Hepatocyte (in vitro differentiated cells): Measurements from ENCODE around the gene MCTS1. TPM values are rescaled to one million over a fixed set of nuclear protein-coding genes. Genes with fewer than 3 reads are reported as not detected.

Experiments
- DNase-seq: peaks from one replicate; pipeline ENCODE4 v3.0.0-alpha.2; 2016; ENCODE audit warnings: low spot score
- H2AFZ ChIP-seq: fragments of 200-600 bp; sonication (generic); 2 replicates; pipeline ENCODE4 v1.6.0; 2016; ENCODE audit warnings: antibody characterized with exemption, mild to moderate bottlenecking
- H3K27ac ChIP-seq: fragments of 200-600 bp; sonication (generic); 2 replicates; pipeline ENCODE4 v1.5.1; 2016; ENCODE audit warnings: mild to moderate bottlenecking
- H3K27me3 ChIP-seq: fragments of 200-600 bp; sonication (generic); 2 replicates; pipeline ENCODE4 v1.6.1; 2016
- H3K36me3 ChIP-seq: fragments of 200-600 bp; sonication (generic); replicated peaks from 2 replicates; pipeline ENCODE4 v1.5.1; 2016; ENCODE audit warnings: low read depth; ENCODE audit not compliant: insufficient read depth
- H3K4me1 ChIP-seq: fragments of 200-600 bp; sonication (generic); 2 replicates; pipeline ENCODE4 v1.5.1; 2016; ENCODE audit warnings: mild to moderate bottlenecking, moderate library complexity; ENCODE audit not compliant: insufficient read depth
- H3K4me2 ChIP-seq: fragments of 200-600 bp; sonication (generic); 2 replicates; pipeline ENCODE4 v1.6.0; 2016
- H3K4me3 ChIP-seq: fragments of 200-600 bp; sonication (generic); 2 replicates; pipeline ENCODE4 v1.5.1; 2016; ENCODE audit warnings: mild to moderate bottlenecking
- H3K79me2 ChIP-seq: fragments of 200-600 bp; sonication (generic); 2 replicates; pipeline ENCODE4 v1.6.0; 2017; ENCODE audit warnings: mild to moderate bottlenecking
- H3K9me2 ChIP-seq: fragments of 200-600 bp; sonication (generic); replicated peaks from 2 replicates; pipeline ENCODE4 v1.6.0; 2017; ENCODE audit warnings: mild to moderate bottlenecking; ENCODE audit not compliant: insufficient read depth
- H3K9me3 ChIP-seq: fragments of 200-600 bp; sonication (generic); 2 replicates; pipeline ENCODE4 v1.5.1; 2016; ENCODE audit warnings: low read depth, mild to moderate bottlenecking
- H4K20me1 ChIP-seq: fragments of 200-600 bp; sonication (generic); 2 replicates; pipeline ENCODE4 v1.6.0; 2016; ENCODE audit warnings: mild to moderate bottlenecking; ENCODE audit not compliant: insufficient read depth, poor library complexity, severe bottlenecking
- CTCF ChIP-seq: fragments of 200-600 bp; sonication (generic); IDR thresholded peaks from 2 replicates; pipeline ENCODE4 v1.5.1; 2016; ENCODE audit warnings: antibody characterized with exemption, mild to moderate bottlenecking; ENCODE audit not compliant: poor library complexity
- EZH2 ChIP-seq: fragments of 200-600 bp; sonication (generic); IDR thresholded peaks from 2 replicates; pipeline ENCODE4 v1.6.1; 2016; ENCODE audit warnings: antibody characterized with exemption, mild to moderate bottlenecking, borderline replicate concordance
- EZH2phosphoT487 ChIP-seq: fragments of 200-600 bp; sonication (generic); IDR thresholded peaks from one replicate; pipeline ENCODE4 v1.6.1; 2018; ENCODE audit warnings: antibody characterized with exemption, mild to moderate bottlenecking, low read depth, moderate library complexity; ENCODE audit not compliant: unreplicated experiment, severe bottlenecking
- WGBS: methylation state at CpG from one replicate; pipeline ENCODE4 v1.1.6; 2016; ENCODE audit warnings: low lambda C conversion rate; ENCODE audit errors: missing lambda C conversion rate; 5-methylcytosine and 5-hydroxymethylcytosine counted together
- polyA plus RNA-seq: library from polyadenylated mRNA; unstranded; fragments of >200 nt; fragmentation: Nextera tagmentation; extraction: Ambion mirVana; gene quantifications from 2 replicates; pipeline ENCODE4 v1.2.1, GENCODE V29; 2016
- total RNA-seq: library from RNA; depleted of rRNA; stranded (reverse); fragments of >200 nt; gene quantifications from 2 replicates; pipeline ENCODE4 v1.2.3, GENCODE V29; 2014

The MCTS1 gene
- total and polyA plus RNA-seq, 2 experiments from 2014 or later = 46.0 to 72.6 TPM

GRCh38 chrX:120562569-120562926, 41.4 kb upstream of the MCTS1 start:
- no peaks in the 10 kb centered on the region for H3K9me2 ChIP-seq
- H4K20me1 ChIP-seq = peaks cover 8% of the 10 kb centered on the region
- H3K4me1 ChIP-seq = peaks cover 4% of the 10 kb centered on the region
- DNase-seq = no peak
- no peak for TF ChIP-seq EZH2phosphoT487
- no peak for TF ChIP-seq CTCF
- no peak for TF ChIP-seq EZH2
- no peaks in the 10 kb centered on the region for H3K9me3 ChIP-seq
- peak overlapping the region; percentile 99 for H3K27ac ChIP-seq
- no peak overlapping the region for H2AFZ ChIP-seq
- H3K4me2 ChIP-seq = peak overlapping the region; percentile 76
- H3K4me3 ChIP-seq = no peak overlapping the region
- H3K36me3 ChIP-seq = no peaks in the 10 kb centered on the region
- no peaks in the 10 kb centered on the region for H3K27me3 ChIP-seq
- 78% methylated on average over 2 of the region's 2 CpGs for WGBS
- H3K79me2 ChIP-seq = peaks cover 22% of the 10 kb centered on the region

- no peak overlapping the region for H3K4me3 ChIP-seq
- H3K4me1 ChIP-seq = peaks cover 4% of the 10 kb centered on the region
- H3K79me2 ChIP-seq = no peaks in the 10 kb centered on the region
- no peak for DNase-seq
- no peaks in the 10 kb centered on the region for H3K9me2 ChIP-seq
- TF ChIP-seq EZH2 (no peak), CTCF (no peak), EZH2phosphoT487 (no peak)
- WGBS = 41% methylated on average over 1 of the region's 1 CpG
- no peak overlapping the region for H3K4me2 ChIP-seq
- H2AFZ ChIP-seq = no peak overlapping the region
- H3K36me3 ChIP-seq = no peaks in the 10 kb centered on the region
- no peaks in the 10 kb centered on the region for H3K27me3 ChIP-seq
- H3K9me3 ChIP-seq = no peaks in the 10 kb centered on the region
- H4K20me1 ChIP-seq = no peaks in the 10 kb centered on the region
- H3K27ac ChIP-seq = no peak overlapping the region
Measured at GRCh38 chrX:120564925-120565324, 39.0 kb upstream of the MCTS1 start.

GRCh38 chrX:120566817-120567216, 37.1 kb upstream of the MCTS1 start:
- H3K4me2 ChIP-seq = no peak overlapping the region
- H3K4me3 ChIP-seq = no peak overlapping the region
- no peaks in the 10 kb centered on the region for H3K9me3 ChIP-seq
- H2AFZ ChIP-seq = no peak overlapping the region
- H3K36me3 ChIP-seq = no peaks in the 10 kb centered on the region
- no peaks in the 10 kb centered on the region for H3K27me3 ChIP-seq
- 84% methylated on average over 3 of the region's 3 CpGs for WGBS
- no peaks in the 10 kb centered on the region for H3K9me2 ChIP-seq
- TF ChIP-seq EZH2phosphoT487 (no peak), CTCF (no peak), EZH2 (no peak)
- no peaks in the 10 kb centered on the region for H3K79me2 ChIP-seq
- peaks cover 4% of the 10 kb centered on the region for H3K4me1 ChIP-seq
- no peak for DNase-seq
- H3K27ac ChIP-seq = no peak overlapping the region
- H4K20me1 ChIP-seq = no peaks in the 10 kb centered on the region

GRCh38 chrX:120568035-120568434, 35.9 kb upstream of the MCTS1 start:
- no peak for TF ChIP-seq CTCF
- no peak for TF ChIP-seq EZH2
- no peak for TF ChIP-seq EZH2phosphoT487
- Histone ChIP-seq H2AFZ (no peak overlapping the region), H3K27ac (peak overlapping the region; percentile 39)

More at GRCh38 chrX:120568035-120568434, 35.9 kb upstream of the MCTS1 start:
- Histone ChIP-seq H4K20me1 (no peaks in the 10 kb centered on the region), H3K79me2 (no peaks in the 10 kb centered on the region), H3K9me2 (no peaks in the 10 kb centered on the region), H3K36me3 (no peaks in the 10 kb centered on the region), H3K4me3 (no peak overlapping the region), H3K27me3 (no peaks in the 10 kb centered on the region), H3K4me2 (peak overlapping the region; percentile 51), H3K4me1 (no peaks in the 10 kb centered on the region), H3K9me3 (no peaks in the 10 kb centered on the region)
- no peak for DNase-seq
